Astrocyte of the spinal cord (primary cell): ENCODE data around the gene CNGA3.

Experiments used
- DNase-seq: peaks from one replicate; pipeline ENCODE4 v3.0.0; 2011; ENCODE audit warnings: low read depth, low spot score
- H3K4me3 ChIP-seq: 2 replicates; pipeline ENCODE4 v1.5.1; 2011; ENCODE audit warnings: low read depth, mild to moderate bottlenecking, low read length, moderate library complexity
- CTCF ChIP-seq: IDR thresholded peaks from 2 replicates; pipeline ENCODE4 v1.5.1; 2012; ENCODE audit warnings: low read depth, mild to moderate bottlenecking, low read length, inconsistent platforms
- in situ Hi-C: cut with HindIII; loops from 2 replicates; pipeline ENCODE4 v1.10.0; 2017; ENCODE audit warnings: low sequenced_read_pairs

CNGA3 gene

GRCh38 chr2:98356729-98357128 lies 10.5 kb downstream of the CNGA3 start:
- DNase-seq = no peak
- in situ Hi-C loops = no loop called here
- H3K4me3 ChIP-seq = no peak overlapping the region
- TF ChIP-seq CTCF = no peak

- DNase-seq = no peak
- in situ Hi-C loops = no loop called here
- TF ChIP-seq CTCF = no peak
- no peak overlapping the region for H3K4me3 ChIP-seq
Observed at GRCh38 chr2:98357849-98358248, 11.6 kb downstream of the CNGA3 start.

- no peak for TF ChIP-seq CTCF
- H3K4me3 ChIP-seq = no peak overlapping the region
- no peak for DNase-seq
- in situ Hi-C loops = no loop called here
Observed at GRCh38 chr2:98359986-98360385, 13.7 kb downstream of the CNGA3 start.

- no peak for TF ChIP-seq CTCF
- no peak overlapping the region for H3K4me3 ChIP-seq
- no peak for DNase-seq
- in situ Hi-C loops = no loop called here
Observed at GRCh38 chr2:98367721-98368120, 21.5 kb downstream of the CNGA3 start.

GRCh38 chr2:98369710-98370239 lies 23.5 kb downstream of the CNGA3 start:
- H3K4me3 ChIP-seq = no peak overlapping the region
- in situ Hi-C loops = no loop called here
- no peak for TF ChIP-seq CTCF
- DNase-seq = no peak

- in situ Hi-C loops = no loop called here
- H3K4me3 ChIP-seq = no peak overlapping the region
- TF ChIP-seq CTCF = no peak
- no peak for DNase-seq
Observed at GRCh38 chr2:98372121-98372520, 25.9 kb downstream of the CNGA3 start.

- DNase-seq = no peak
- in situ Hi-C loops = no loop called here
- no peak for TF ChIP-seq CTCF
- no peak overlapping the region for H3K4me3 ChIP-seq
Observed at GRCh38 chr2:98372579-98372978, 26.3 kb downstream of the CNGA3 start.
